Measurements from ENCODE around the gene USP10. TPM values are rescaled to one million over a fixed set of nuclear protein-coding genes. Genes with fewer than 3 reads are reported as not detected.

USP10 gene
- total RNA-seq, 1 donor from 2014 or later = 67.8 TPM

- Histone ChIP-seq H3K27me3 (ENCODE audit: control insufficient read depth, insufficient read depth, low read length) (no peaks in the 10 kb centered on the region), H3K4me3 (ENCODE audit: low read depth, low read length) (no peak overlapping the region), H3K36me3 (ENCODE audit: control insufficient read depth, insufficient read depth, low read length) (no peaks in the 10 kb centered on the region)
- TF ChIP-seq CTCF (IDR thresholded peaks at IDR 0.05; ENCODE audit: insufficient read depth, low read length, poor library complexity, severe bottlenecking) = no peak
- no peak for DNase-seq (ENCODE audit: low read depth)
Measured at GRCh38 chr16:84794186-84794585, 94.4 kb downstream of the USP10 start.

- H3K36me3 ChIP-seq (ENCODE audit: control insufficient read depth, insufficient read depth, low read length) = no peaks in the 10 kb centered on the region
- TF ChIP-seq CTCF (IDR thresholded peaks at IDR 0.05; ENCODE audit: insufficient read depth, low read length, poor library complexity, severe bottlenecking) = no peak
- no peak overlapping the region for H3K4me3 ChIP-seq (ENCODE audit: low read depth, low read length)
- no peak for DNase-seq (ENCODE audit: low read depth)
- H3K27me3 ChIP-seq (ENCODE audit: control insufficient read depth, insufficient read depth, low read length) = no peaks in the 10 kb centered on the region
Measured at GRCh38 chr16:84794626-84795025, 94.8 kb downstream of the USP10 start.

GRCh38 chr16:84795329-84796053, 95.7 kb downstream of the USP10 start:
- Histone ChIP-seq H3K36me3 (ENCODE audit: control insufficient read depth, insufficient read depth, low read length) (no peaks in the 10 kb centered on the region), H3K4me3 (ENCODE audit: low read depth, low read length) (no peak overlapping the region), H3K27me3 (ENCODE audit: control insufficient read depth, insufficient read depth, low read length) (no peaks in the 10 kb centered on the region)
- DNase-seq (ENCODE audit: low read depth) = peak; percentile 56
- TF ChIP-seq CTCF (IDR thresholded peaks at IDR 0.05; ENCODE audit: insufficient read depth, low read length, poor library complexity, severe bottlenecking) = no peak

GRCh38 chr16:84800158-84800978, 100.6 kb downstream of the USP10 start:
- no peak for TF ChIP-seq CTCF (IDR thresholded peaks at IDR 0.05; ENCODE audit: insufficient read depth, low read length, poor library complexity, severe bottlenecking)
- no peak overlapping the region for H3K4me3 ChIP-seq (ENCODE audit: low read depth, low read length)
- no peaks in the 10 kb centered on the region for H3K27me3 ChIP-seq (ENCODE audit: control insufficient read depth, insufficient read depth, low read length)
- H3K36me3 ChIP-seq (ENCODE audit: control insufficient read depth, insufficient read depth, low read length) = no peaks in the 10 kb centered on the region
- DNase-seq (ENCODE audit: low read depth) = no peak

- Histone ChIP-seq H3K36me3 (ENCODE audit: control insufficient read depth, insufficient read depth, low read length) (no peaks in the 10 kb centered on the region), H3K27me3 (ENCODE audit: control insufficient read depth, insufficient read depth, low read length) (no peaks in the 10 kb centered on the region), H3K4me3 (ENCODE audit: low read depth, low read length) (no peak overlapping the region)
- DNase-seq (ENCODE audit: low read depth) = no peak
- TF ChIP-seq CTCF (IDR thresholded peaks at IDR 0.05; ENCODE audit: insufficient read depth, low read length, poor library complexity, severe bottlenecking) = no peak
Measured at GRCh38 chr16:84803146-84803545, 103.3 kb downstream of the USP10 start.

Measured in kidney epithelial cell (primary cell).